Breast epithelium (tissue), 4 donors: ENCODE results near the gene HCFC1R1. TPM values are rescaled to one million over a fixed set of nuclear protein-coding genes. Genes with fewer than 3 reads are reported as not detected.

ENCODE experiments used
- DNase-seq, 2 donors: peaks; one replicate each; pipeline ENCODE4 v3.0.0-alpha.2; 2019; ENCODE audit warnings: low spot score in 2 of 2
- H3K27ac ChIP-seq, 2 donors: fragments of 200-600 bp; sonication (generic) in 1 of 2; one replicate each; pipeline ENCODE4 v1.5.1; 2016 to 2019; ENCODE audit warnings: mild to moderate bottlenecking in 1 of 2
- H3K27me3 ChIP-seq, 2 donors: fragments of 200-600 bp; sonication (generic) in 1 of 2; one replicate each; pipeline versions ENCODE4 v1.5.1 to v1.6.0; 2017 to 2019; ENCODE audit warnings: control low read depth in 1 of 2, mild to moderate bottlenecking in 1 of 2
- H3K36me3 ChIP-seq: fragments of 200-600 bp; one replicate; pipeline ENCODE4 v1.5.1; 2019
- H3K4me1 ChIP-seq, 2 donors: fragments of 200-600 bp; sonication (generic); one replicate each; pipeline ENCODE4 v1.5.1; 2016 to 2019; ENCODE audit warnings: control low read depth in 1 of 2
- H3K4me3 ChIP-seq, 3 donors: fragments of 200-600 bp; sonication (generic); 1 replicate in 2 of 3; 2 replicates in 1 of 3; pipeline ENCODE4 v1.5.1; 2016 to 2019; ENCODE audit warnings: mild to moderate bottlenecking in 3 of 3, moderate library complexity in 2 of 3
- H3K9me3 ChIP-seq, 2 donors: fragments of 200-600 bp; sonication (generic) in 1 of 2; one replicate each; pipeline ENCODE4 v1.5.1; 2016 to 2019; ENCODE audit warnings: control low read depth in 1 of 2
- CTCF ChIP-seq, 3 donors: fragments of 450-650 bp; IDR thresholded peaks; one replicate each; pipeline ENCODE4 v1.5.1; 2016 to 2017; ENCODE audit warnings: antibody characterized with exemption in 3 of 3, mild to moderate bottlenecking in 3 of 3, moderate library complexity in 3 of 3
- POLR2A ChIP-seq: fragments of 450-650 bp; IDR thresholded peaks from one replicate; pipeline ENCODE4 v1.6.1; 2016; ENCODE audit warnings: antibody characterized with exemption, mild to moderate bottlenecking, moderate library complexity
- POLR2AphosphoS5 ChIP-seq, 3 donors: sonication (generic); formaldehyde crosslinking; IDR thresholded peaks; one replicate each; pipeline ENCODE4 v1.6.1; 2017; ENCODE audit warnings: antibody characterized with exemption in 3 of 3
- intact Hi-C: fragments of 100-400 bp; cut with DNase I; formaldehyde crosslinking; loops from one replicate; pipeline ENCODE4 v1.15.1; 2023; ENCODE audit warnings: low total_unique reads
- total RNA-seq, 3 donors: library from RNA; depleted of rRNA; stranded (reverse); fragments of >200 nt; gene quantifications; one replicate each; pipeline ENCODE4 v1.1.0, GENCODE V29; 2016

Gene HCFC1R1
- total RNA-seq, 3 donors from 2014 or later = 8.8 to 26.5 (median 17.3) TPM

GRCh38 chr16:2991566-2992261, 32.0 kb downstream of the HCFC1R1 start:
- Histone ChIP-seq H3K4me3 (no peak overlapping the region), H3K36me3 (no peaks in the 10 kb centered on the region), H3K27me3 (peaks cover 0 to 3% of the 10 kb centered on the region in 2 donors), H3K4me1 (no peaks in the 10 kb centered on the region), H3K27ac (no peak overlapping the region), H3K9me3 (no peaks in the 10 kb centered on the region)
- intact Hi-C loops = no loop called here
- DNase-seq = no peak
- no peak for TF ChIP-seq POLR2AphosphoS5 (IDR thresholded peaks at IDR 0.05)
- TF ChIP-seq POLR2A = no peak
- TF ChIP-seq CTCF (IDR thresholded peaks at IDR 0.05) = no peak

- intact Hi-C loops = no loop called here
- peaks cover 0 to 3% of the 10 kb centered on the region in 2 donors for H3K27me3 ChIP-seq
These were observed 32.9 kb downstream of the HCFC1R1 start for GRCh38 chr16:2990891-2991290.

GRCh38 chr16:2988590-2989099, 35.1 kb downstream of the HCFC1R1 start:
- Histone ChIP-seq H3K27me3 (peaks cover 0 to 3% of the 10 kb centered on the region in 2 donors), H3K4me1 (peaks cover 0 to 4% of the 10 kb centered on the region in 2 donors), H3K9me3 (no peaks in the 10 kb centered on the region), H3K4me3 (no peak overlapping the region), H3K27ac (no peak overlapping the region), H3K36me3 (no peaks in the 10 kb centered on the region)
- no peak for TF ChIP-seq CTCF (IDR thresholded peaks at IDR 0.05)
- no peak for TF ChIP-seq POLR2AphosphoS5 (IDR thresholded peaks at IDR 0.05)
- no peak for TF ChIP-seq POLR2A
- no peak for DNase-seq
- intact Hi-C loops = no loop called here

More at GRCh38 chr16:2990891-2991290, 32.9 kb downstream of the HCFC1R1 start:
- Histone ChIP-seq H3K36me3 (no peaks in the 10 kb centered on the region), H3K4me1 (no peaks in the 10 kb centered on the region), H3K9me3 (no peaks in the 10 kb centered on the region), H3K27ac (no peak overlapping the region), H3K4me3 (no peak overlapping the region)
- DNase-seq = no peak
- TF ChIP-seq POLR2A (no peak), POLR2AphosphoS5 (IDR thresholded peaks at IDR 0.05) (no peak), CTCF (IDR thresholded peaks at IDR 0.05) (no peak)

GRCh38 chr16:2987833-2988232, 35.9 kb downstream of the HCFC1R1 start:
- no peak overlapping the region for H3K4me3 ChIP-seq
- H3K4me1 ChIP-seq = peaks cover 0 to 6% of the 10 kb centered on the region in 2 donors
- TF ChIP-seq CTCF (IDR thresholded peaks at IDR 0.05) (no peak), POLR2A (no peak), POLR2AphosphoS5 (IDR thresholded peaks at IDR 0.05) (no peak)
- peaks cover 0 to 3% of the 10 kb centered on the region in 2 donors for H3K27me3 ChIP-seq
- DNase-seq = no peak
- H3K27ac ChIP-seq = no peak overlapping the region
- no peaks in the 10 kb centered on the region for H3K36me3 ChIP-seq
- H3K9me3 ChIP-seq = no peaks in the 10 kb centered on the region
- intact Hi-C loops = no loop called here

GRCh38 chr16:2987286-2987685, 36.5 kb downstream of the HCFC1R1 start:
- no peaks in the 10 kb centered on the region for H3K36me3 ChIP-seq
- DNase-seq = no peak
- H3K9me3 ChIP-seq = no peaks in the 10 kb centered on the region
- H3K4me1 ChIP-seq = peaks cover 0 to 6% of the 10 kb centered on the region in 2 donors
- TF ChIP-seq POLR2A = no peak
- no peak for TF ChIP-seq POLR2AphosphoS5 (IDR thresholded peaks at IDR 0.05)
- no peak for TF ChIP-seq CTCF (IDR thresholded peaks at IDR 0.05)
- no peak overlapping the region for H3K4me3 ChIP-seq
- H3K27me3 ChIP-seq = peaks cover 0 to 3% of the 10 kb centered on the region in 2 donors
- no peak overlapping the region for H3K27ac ChIP-seq
- intact Hi-C loops = no loop called here
